Fibroblast of the aortic adventitia (primary cell): ENCODE data around the gene FAT4. TPM values are rescaled to one million over a fixed set of nuclear protein-coding genes. Genes with fewer than 3 reads are reported as not detected.

Experiments
- DNase-seq: peaks from one replicate; pipeline ENCODE4 v3.0.0-alpha.2; 2010; ENCODE audit warnings: low read depth
- H3K4me3 ChIP-seq: 2 replicates; pipeline ENCODE4 v1.5.1; 2011; ENCODE audit warnings: low read depth, mild to moderate bottlenecking, control low read depth, low read length, moderate library complexity
- CTCF ChIP-seq: IDR thresholded peaks from 2 replicates; pipeline ENCODE4 v1.5.1; 2011; ENCODE audit warnings: mild to moderate bottlenecking, low read length, control low read depth, inconsistent platforms; ENCODE audit not compliant: insufficient read depth
- total RNA-seq: library from RNA; depleted of rRNA; stranded (reverse); fragments of >200 nt; gene quantifications from 2 replicates; pipeline ENCODE4 v1.2.3, GENCODE V29; 2012; ENCODE audit warnings: low replicate concordance

The FAT4 gene
- 29.2 and 32.8 TPM in 2 replicates for total RNA-seq

GRCh38 chr4:125314676-125315575 lies at the start of gene FAT4:
Gene FAT4, plus strand, starts transcription at chr4:125314955. Its CDS starts 1,457 bp downstream, at chr4:125316412.
- peak within 1 kb of the TSS; percentile 92 for H3K4me3 ChIP-seq
- peak; percentile 98 for DNase-seq
- TF ChIP-seq CTCF: peak; percentile 28

- TF ChIP-seq CTCF: no peak
- no peak overlapping the region for H3K4me3 ChIP-seq
- DNase-seq: no peak
Measured at GRCh38 chr4:125265846-125266245, 48.9 kb upstream of the FAT4 start.

GRCh38 chr4:125266901-125267604 lies 47.7 kb upstream of the FAT4 start:
- no peak overlapping the region for H3K4me3 ChIP-seq
- TF ChIP-seq CTCF: no peak
- peak; percentile 74 for DNase-seq

- no peak overlapping the region for H3K4me3 ChIP-seq
- DNase-seq: no peak
- TF ChIP-seq CTCF: no peak
Measured at GRCh38 chr4:125267630-125268029, 47.1 kb upstream of the FAT4 start.

- no peak for DNase-seq
- TF ChIP-seq CTCF: no peak
- H3K4me3 ChIP-seq: no peak overlapping the region
Measured at GRCh38 chr4:125268068-125268755, 46.5 kb upstream of the FAT4 start.

GRCh38 chr4:125276811-125277210 lies 37.9 kb upstream of the FAT4 start:
- no peak for DNase-seq
- no peak for TF ChIP-seq CTCF
- H3K4me3 ChIP-seq: no peak overlapping the region
